Astrocyte of the cerebellum (primary cell): Measurements from ENCODE around the gene HARBI1.

ENCODE experiments used
- DNase-seq: peaks from one replicate; pipeline ENCODE4 v3.0.0-alpha.2; 2011; ENCODE audit warnings: low read depth
- H3K4me3 ChIP-seq: 2 replicates; pipeline ENCODE4 v1.5.1; 2011; ENCODE audit warnings: mild to moderate bottlenecking, low read depth, low read length, moderate library complexity
- CTCF ChIP-seq: IDR thresholded peaks from 2 replicates; pipeline ENCODE4 v1.5.1; 2012; ENCODE audit warnings: low read length, low read depth, moderate library complexity, mild to moderate bottlenecking; ENCODE audit errors: missing control alignments
- in situ Hi-C: cut with HindIII; loops from 2 replicates; pipeline ENCODE4 v1.10.0; 2017; ENCODE audit warnings: low sequenced_read_pairs

The HARBI1 gene

DNA sequence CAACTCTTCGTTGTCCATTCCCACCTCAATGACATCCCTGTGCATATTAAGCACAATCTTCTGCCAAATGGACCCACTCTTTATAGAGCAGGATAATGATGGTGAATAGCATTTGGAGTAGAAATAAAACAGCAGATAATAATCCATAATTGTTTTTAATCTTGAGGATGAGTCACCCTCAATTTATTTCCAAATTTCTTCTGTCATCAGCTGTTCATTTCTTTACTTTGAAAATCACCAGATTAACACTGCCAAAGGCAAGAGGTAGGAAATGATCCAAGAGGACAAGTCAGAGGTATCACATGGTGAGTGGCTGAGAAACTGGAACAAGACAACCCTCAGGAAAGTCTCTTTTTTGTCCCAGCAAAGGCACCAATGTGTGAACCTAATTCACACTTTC is 15.9 kb downstream of the HARBI1 start:
- in situ Hi-C loops, result no loop called here
- DNase-seq, result no peak
- TF ChIP-seq CTCF, result no peak
- H3K4me3 ChIP-seq, result no peak overlapping the region

DNA sequence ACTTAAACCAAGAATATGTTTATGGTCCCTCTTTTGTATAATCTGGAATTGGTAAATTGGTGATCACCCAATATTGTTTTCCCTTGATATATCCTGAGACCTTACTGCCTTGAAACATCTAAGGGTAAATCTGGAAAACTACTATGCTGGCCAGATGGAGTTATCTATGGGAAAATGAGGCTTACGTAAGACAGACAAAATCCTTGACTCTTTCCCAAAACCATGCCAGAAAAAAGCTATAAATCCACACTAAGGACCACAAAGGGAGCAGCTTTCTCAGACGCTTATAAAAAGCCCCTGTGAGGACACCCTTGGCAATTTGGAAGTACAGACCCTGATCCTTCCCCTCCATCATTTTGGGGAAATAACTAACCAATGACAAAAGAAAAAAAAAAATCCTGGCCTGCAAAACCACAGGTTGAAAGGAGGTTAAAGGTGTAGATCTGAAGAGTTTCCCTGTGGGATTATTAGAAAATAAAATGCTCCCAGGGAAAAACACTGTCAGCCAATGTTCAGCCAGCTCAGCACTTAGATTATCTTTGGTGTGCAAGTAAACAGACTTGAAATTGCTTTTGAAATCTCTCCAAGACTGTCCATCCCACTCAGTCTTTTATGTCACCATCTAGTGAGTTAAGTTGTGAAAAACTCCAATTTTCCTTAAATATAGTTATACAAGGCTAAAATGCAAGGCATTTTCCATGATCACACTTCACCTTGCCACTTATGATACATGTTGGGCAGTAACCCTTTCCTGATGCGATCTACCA is 16.6 kb downstream of the HARBI1 start:
- no peak for DNase-seq
- in situ Hi-C loops, result no loop called here
- TF ChIP-seq CTCF, result no peak
- no peak overlapping the region for H3K4me3 ChIP-seq

DNA sequence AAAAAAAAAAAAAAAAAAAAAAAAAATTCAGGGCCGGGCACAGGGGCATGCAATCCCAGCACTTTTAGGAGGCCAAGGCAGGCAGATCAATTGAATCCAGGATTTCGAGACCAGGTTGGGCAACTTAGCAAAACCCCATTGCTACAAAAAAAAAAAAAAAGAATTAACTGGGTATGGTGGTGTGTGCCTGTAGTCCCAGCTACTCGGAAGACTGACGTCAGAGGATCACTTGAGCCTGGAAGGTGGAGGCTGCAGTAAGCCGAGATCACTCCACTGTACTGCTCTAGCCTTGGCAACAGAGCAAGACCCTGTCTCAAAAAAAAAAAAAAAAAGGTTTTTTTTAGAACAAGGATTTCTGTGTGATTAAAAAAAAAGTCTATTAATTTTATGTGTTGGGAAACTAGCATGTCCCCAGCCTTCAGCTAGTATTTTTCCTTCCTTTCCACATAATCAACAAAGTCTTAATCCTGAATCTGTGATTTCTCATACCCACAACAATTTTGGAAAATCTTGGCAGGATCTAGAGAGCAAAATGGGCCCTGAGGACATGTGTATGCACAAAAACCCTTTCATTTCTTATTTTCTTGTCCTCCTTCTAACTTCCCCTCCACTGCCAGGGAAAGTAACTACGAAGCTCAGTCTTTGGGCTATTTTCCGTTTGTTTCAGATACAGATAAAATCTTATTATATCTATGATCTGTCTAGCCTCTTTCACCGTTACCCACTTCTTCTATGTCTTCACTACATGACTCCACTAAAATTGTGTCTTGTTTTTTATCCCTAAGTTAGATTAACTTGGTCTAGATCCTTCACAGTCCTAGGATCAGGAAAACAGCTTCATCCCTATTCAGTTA is 17.5 kb downstream of the HARBI1 start:
- no peak overlapping the region for H3K4me3 ChIP-seq
- no peak for DNase-seq
- in situ Hi-C loops, result no loop called here
- TF ChIP-seq CTCF, result no peak

- in situ Hi-C loops, result no loop called here
- no peak overlapping the region for H3K4me3 ChIP-seq
- TF ChIP-seq CTCF, result no peak
- no peak for DNase-seq
Observed at GRCh38 chr11:46597609-46598219, 19.3 kb downstream of the HARBI1 start.

- no peak for DNase-seq
- in situ Hi-C loops, result no loop called here
- no peak overlapping the region for H3K4me3 ChIP-seq
- no peak for TF ChIP-seq CTCF
Observed at GRCh38 chr11:46597155-46597554, 19.9 kb downstream of the HARBI1 start.

DNA sequence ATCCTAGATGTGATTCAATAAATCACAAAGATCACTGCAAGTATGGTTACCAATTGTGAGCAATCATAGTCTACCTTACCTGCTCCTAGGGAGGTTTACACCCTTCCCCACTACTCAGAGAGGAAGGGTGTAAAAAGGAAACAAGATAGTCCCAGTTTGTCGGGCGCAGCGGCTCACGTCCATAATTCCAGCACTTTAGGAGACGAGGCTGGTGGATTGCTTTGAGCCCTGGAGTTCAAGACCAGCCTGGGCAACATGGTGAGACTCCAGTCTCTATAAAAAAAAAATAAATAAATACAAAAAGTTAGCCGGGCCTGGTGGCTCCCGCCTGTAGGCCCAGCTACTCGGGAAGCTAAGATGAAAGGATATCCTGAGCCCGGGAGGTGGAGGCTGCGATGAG is 22.2 kb downstream of the HARBI1 start:
- H3K4me3 ChIP-seq, result no peak overlapping the region
- in situ Hi-C loops, result no loop called here
- DNase-seq, result no peak
- no peak for TF ChIP-seq CTCF
